Fibroblast of villous mesenchyme (primary cell): ENCODE measurements around the gene EIF3K. TPM values are rescaled to one million over a fixed set of nuclear protein-coding genes. Genes with fewer than 3 reads are reported as not detected.
A peak's percentile ranks its signal among the peaks of the same experiment; 100 is the strongest.

ENCODE experiments used
- DNase-seq: peaks from one replicate; pipeline ENCODE4 v3.0.0-alpha.2; 2010; ENCODE audit warnings: low read depth
- H3K4me3 ChIP-seq: 2 replicates; pipeline ENCODE4 v1.5.1; 2011; ENCODE audit warnings: low read depth, mild to moderate bottlenecking, low read length
- CTCF ChIP-seq: IDR thresholded peaks from 2 replicates; pipeline ENCODE4 v1.5.1; 2012; ENCODE audit warnings: low read depth, mild to moderate bottlenecking, low read length; ENCODE audit not compliant: insufficient read depth
- total RNA-seq: library from RNA; depleted of rRNA; stranded (reverse); fragments of >200 nt; gene quantifications from 2 replicates; pipeline ENCODE4 v1.2.3, GENCODE V29; 2012

EIF3K gene
- total RNA-seq, 1 donor = 152 TPM

DNA sequence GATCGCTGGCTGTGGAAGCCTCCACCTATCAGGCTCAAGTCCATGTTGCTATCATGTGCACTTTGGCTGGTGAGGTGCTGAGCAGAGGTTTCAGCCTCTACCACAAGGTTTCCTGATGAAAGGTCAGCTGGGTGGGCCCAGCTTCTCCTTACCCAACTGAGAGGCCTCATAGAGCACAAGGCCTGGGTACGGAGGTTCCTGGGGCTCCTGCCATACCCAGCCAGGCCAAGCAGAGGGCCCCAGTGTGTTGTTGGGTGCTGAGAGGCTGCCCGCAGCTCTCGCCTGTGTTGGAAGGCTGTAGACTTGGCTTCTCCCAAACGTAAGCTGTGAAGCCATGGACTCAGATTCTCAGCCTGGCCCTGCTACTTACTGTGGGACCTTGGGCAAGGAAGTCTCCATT is 56.6 kb downstream of the EIF3K start:
- peak; percentile 27 for TF ChIP-seq CTCF
- no peak overlapping the region for H3K4me3 ChIP-seq
- no peak for DNase-seq

DNA sequence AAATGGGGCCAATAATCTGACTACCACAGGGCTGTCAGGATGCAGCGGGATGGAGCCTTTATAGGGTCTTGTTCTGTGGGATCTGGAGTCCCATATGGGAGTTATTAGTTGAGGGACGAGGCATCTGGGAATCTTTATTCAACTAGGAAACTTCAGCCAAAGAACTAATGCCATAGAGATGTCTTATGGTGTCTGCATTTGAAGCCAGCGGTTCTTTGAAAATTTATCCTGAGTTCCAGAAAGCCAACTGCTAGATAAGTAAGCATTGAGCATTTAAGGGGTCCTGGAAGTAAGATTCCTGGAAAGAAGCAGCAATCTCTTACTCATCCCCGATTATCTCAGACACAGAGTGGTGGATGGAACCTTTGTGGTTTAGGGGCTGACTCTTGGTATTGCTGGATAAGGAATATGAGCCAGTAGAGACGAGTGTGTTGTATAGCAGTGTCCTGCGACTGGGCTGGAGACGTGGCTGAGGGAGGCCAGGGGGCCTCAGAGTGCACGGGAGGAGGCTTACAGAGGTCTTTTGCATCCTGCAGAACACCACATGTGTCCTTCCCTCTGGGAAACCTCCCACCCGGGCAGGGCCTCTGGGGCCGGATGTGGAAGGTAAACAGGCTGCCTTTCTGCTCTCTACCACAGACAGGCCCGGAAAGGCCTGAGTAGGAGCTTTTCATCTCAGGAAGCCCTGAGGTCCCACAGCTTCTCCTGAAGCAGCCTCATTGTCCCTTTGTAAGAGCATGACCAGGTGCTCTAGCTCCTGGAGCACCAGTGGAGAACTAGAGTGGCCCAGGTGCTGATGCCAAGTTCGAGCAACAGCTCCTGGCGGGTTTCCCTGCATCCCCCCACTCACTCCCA is 57.3 kb downstream of the EIF3K start:
- TF ChIP-seq CTCF = no peak
- DNase-seq = peak; percentile 97
- H3K4me3 ChIP-seq = no peak overlapping the region

GRCh38 chr19:38676878-38677646 is 58.1 kb downstream of the EIF3K start:
- no peak for TF ChIP-seq CTCF
- DNase-seq = no peak
- H3K4me3 ChIP-seq = no peak overlapping the region

GRCh38 chr19:38678217-38678890 is 59.4 kb downstream of the EIF3K start:
- no peak for DNase-seq
- TF ChIP-seq CTCF = no peak

DNA sequence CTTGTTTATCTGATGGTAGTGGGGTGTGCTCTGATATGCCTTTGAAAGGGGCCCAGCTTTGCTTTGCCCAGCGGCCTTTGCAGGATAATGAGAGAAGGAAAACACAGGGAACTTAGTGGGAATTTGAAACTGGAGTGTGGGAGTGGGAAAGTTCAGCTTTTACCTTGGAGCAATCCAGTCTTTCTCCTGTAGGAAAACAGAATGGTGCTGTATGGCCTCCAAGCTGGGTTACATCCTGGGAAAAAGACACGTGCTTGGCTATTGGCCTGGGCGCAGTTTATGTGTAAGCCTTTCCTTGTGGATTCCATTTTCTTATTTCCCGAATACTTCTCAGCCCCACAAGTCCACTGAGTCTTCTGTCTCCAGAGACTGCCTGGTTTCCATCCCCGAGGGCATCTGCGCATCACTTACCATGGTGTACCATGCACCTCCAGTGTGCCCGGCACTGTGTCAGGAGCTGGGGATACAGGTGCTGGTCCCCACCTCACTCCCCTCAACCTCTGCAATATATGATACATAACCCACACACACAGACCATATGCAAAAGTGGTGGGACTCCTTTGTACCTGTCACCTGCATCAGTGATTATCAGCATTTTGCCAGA is 60.0 kb downstream of the EIF3K start:
- no peak for DNase-seq
- no peak for TF ChIP-seq CTCF
- no peak overlapping the region for H3K4me3 ChIP-seq

More at GRCh38 chr19:38678217-38678890, 59.4 kb downstream of the EIF3K start:
- H3K4me3 ChIP-seq = no peak overlapping the region

- peak; percentile 82 for DNase-seq
- TF ChIP-seq CTCF = no peak
- H3K4me3 ChIP-seq = no peak overlapping the region
Measured at GRCh38 chr19:38679839-38680238, 60.9 kb downstream of the EIF3K start.
